SK-MEL-5 (cell line): ENCODE results near the gene DNAH17. TPM values are rescaled to one million over a fixed set of nuclear protein-coding genes. Genes with fewer than 3 reads are reported as not detected.
"Not testable (repeated sequence)": the region's sequence is repeated elsewhere in the genome, so short reads cannot be mapped to it uniquely, and the experiment has no call there.

Experiments used
- DNase-seq: peaks from one replicate; pipeline ENCODE4 v3.0.0-alpha.2; 2016; ENCODE audit warnings: low read depth, low spot score
- in situ Hi-C: cut with HindIII; loops from 2 replicates; pipeline ENCODE4 v1.10.0; 2016; ENCODE audit warnings: low sequenced_read_pairs, high pct_unique_total_duplicates, low pct_unique_long_range_greater_than_20kb
- total RNA-seq: library from RNA; depleted of rRNA; stranded (reverse); fragments of >200 nt; shearing (Covaris generic); gene quantifications from 2 replicates; pipeline ENCODE4 v1.2.3, GENCODE V29; 2014

The DNAH17 gene
- total RNA-seq, 1 experiment from 2014 or later = 0.24 TPM

DNA sequence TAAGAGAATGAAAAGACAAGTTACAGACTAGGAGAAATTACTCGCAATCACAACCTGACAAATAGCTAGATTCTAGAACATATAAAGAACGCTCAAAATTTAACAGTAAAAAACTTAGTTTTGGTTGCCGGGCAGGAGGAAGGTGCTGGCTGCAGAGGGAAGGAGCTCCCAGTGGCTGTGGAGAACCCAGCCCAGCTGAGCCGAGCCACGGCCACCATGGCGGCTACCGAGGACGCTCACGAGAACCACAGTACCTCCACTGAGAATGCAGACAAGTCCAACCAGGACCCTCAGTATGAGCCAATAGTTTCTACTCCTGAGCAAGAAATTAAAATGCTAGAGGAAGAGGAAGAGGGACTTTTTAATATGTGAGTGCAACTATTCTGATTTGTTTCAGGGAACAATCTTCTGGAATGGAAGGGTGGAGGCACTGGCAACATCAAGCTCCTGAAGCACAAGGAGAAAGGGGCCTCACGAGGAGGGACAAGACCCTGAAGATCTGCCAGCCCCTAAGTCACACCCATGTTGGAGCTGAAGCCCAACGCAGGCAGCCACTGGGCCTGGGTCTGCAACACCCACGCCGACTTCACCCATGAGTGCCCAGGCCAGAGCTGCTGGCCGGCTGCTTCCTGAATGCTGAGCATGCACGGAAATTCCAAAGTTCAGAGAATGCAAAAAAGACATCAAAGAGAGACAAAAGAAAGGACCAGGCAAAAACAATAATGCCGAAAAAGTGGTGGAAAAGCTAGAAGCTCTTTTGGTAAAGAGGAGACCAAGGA is 55.0 kb downstream of the DNAH17 start:
- in situ Hi-C loops = no loop called here
- no peak for DNase-seq

DNA sequence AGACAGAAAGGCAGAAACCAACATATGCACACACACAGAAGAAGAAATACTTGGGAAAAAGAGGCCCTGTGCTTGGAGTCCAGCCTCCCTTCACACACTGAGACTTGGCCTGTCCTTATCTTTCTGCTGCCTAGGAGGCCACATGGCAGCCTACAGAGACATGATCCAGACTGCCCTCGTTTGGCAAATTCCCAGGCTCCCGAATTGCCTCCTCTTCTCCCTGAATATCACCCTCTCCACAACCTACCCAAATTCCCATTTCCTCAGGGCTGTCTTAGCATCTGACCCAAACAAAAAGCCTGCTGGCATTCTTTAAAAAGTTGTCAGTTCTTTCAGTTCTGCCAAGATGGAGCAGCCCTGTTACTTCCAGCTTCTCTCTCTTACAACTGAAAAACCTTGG is 59.8 kb downstream of the DNAH17 start:
- no peak for DNase-seq
- in situ Hi-C loops = no loop called here

GRCh38 chr17:78515480-78515879 is 61.7 kb downstream of the DNAH17 start:
- in situ Hi-C loops = no loop called here
- no peak for DNase-seq

DNA sequence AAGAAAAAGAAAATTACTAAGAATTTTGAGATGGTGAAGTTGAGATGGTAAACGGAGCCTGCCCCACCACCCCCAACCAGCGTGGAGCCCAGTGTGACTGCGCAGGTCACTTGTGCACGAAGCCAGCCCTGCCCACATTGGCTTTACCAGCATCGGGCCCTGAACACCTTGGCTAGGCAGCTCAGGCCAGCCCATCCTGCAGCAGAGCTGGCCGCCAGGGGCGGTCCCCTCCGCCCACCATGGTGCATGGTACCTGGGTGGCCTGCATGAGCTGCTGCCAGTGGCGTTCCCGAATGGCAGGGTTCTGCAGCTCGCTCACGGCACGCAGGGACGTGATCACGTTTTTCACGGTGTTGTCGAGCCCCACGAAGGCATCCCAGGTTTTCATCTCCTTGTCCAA is 62.7 kb downstream of the DNAH17 start:
- in situ Hi-C loops = no loop called here

DNA sequence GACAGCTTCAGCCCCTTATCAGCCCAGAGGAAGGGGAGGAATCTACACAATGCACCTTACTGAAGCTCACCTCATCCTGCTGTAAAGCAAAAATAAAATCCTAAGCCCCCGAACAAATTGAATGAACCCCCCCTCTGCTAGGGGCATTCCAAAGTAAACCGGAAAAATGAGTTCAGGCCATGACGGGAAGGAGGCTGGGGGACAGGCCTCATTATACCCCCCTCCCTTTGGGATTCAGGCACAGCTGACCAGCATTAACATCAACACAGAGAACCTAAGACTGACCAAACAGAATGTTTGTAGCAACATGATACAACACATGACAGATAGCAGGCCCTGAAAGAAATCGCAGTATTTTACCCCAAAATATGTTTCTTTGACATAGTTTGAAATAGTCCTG is 64.2 kb downstream of the DNAH17 start:
- in situ Hi-C loops = no loop called here
- no peak for DNase-seq

More for the DNA sequence above, 62.7 kb downstream of the DNAH17 start:
- DNase-seq = no peak

DNA sequence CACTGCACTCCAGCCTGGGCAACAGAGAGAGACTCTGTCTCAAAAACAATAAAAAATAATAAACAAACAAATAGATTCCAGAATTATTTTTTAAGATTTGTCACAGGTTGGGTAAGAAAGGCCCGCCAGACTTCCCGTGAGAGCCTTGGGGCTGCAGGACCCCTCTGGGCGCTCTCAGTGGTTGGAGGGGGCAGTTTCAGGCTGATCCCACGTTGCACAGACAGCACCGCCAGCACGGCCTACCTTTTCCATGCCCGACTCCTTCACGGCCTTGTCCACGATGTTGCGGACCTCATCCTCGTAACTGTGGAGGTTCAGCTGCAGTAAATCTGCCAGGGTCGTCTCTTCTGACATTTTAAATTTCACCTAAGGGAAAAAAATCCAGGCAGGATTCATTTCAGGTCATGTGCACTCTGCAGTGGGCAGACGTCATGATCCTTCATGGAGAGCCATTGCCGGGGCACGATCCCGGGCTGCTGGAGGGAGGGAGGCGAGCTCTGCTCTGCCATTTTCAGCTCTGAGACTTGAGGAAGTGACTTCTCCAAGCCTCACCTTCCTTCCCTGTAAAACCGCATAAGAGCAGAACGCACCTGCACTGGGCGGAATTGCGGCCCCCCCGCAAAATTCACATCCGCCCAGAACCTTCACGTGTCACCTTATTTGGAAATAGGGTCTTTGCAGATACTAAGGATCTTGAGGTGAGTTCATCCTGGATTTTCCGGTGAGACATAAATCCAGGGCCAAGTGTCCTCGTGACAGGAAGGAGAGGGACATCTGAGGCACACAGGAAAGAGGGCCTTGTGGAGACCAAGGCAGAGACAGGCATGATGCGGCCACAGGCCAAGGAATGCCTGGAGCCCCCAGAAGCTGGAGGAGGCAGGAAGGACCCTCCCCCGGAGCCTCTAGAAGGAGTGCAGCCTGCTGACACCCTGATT is 66.8 kb downstream of the DNAH17 start:
- in situ Hi-C loops = no loop called here
- DNase-seq = no peak

DNA sequence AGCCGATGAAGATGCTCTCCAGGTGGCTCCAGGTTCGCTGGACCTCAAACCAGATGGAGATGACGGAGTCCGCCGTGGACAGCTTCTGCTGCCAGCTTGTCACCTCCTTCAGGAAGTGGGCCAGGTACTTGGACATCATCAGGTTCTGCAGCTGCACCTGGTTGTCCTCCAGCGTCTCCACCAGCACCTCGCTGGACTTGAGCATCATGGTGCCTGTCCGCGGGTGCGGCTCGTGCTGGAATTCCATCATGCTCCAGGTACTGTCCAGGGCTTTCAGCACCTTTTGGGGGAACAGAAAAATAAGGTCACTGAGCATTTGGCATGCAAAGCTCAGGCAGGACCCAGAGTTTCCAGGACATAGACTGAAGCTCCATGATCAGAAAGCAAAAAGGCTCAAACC is 69.7 kb downstream of the DNAH17 start:
- in situ Hi-C loops = no loop called here
- no peak for DNase-seq

- in situ Hi-C loops = no loop called here
- DNase-seq = no peak
These were observed 70.5 kb downstream of the DNAH17 start for GRCh38 chr17:78506454-78507309.

DNA sequence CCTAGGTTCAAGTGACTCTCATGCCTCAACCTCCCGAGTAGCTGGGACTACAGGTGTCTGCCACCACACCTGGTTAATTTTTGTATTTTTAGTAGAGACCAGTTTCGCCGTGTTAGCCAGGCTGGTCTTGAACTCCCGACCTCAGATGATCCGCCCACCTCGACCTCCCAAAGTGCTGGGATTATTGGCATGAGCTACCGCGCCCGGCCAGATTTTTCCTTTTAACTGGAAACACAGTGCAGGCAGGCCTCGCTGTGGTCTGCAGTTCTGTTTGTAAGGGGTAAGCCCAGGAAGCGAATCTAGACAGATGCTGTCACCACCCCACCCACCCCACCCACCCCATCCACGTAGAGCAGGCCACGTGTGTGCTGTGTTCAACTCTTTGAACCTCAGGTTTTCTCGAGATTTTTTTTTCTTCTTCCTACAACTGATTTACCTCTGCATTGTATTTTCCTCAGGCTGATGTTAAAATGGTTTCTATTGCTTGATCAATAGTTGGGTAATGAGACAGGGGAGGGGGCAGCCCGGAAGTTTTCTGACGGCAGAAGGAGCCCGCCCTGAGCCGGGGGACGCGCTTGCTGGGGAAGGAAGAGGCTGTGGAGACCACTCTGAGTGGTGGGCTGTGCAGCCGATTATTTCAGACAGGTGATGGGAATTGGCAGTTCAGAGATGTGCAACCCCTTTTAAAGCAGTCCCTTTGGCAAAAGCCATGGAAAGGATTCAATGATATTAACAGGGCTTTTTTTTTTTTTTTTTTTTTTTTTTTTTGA is 72.9 kb downstream of the DNAH17 start:
- in situ Hi-C loops = no loop called here
- DNase-seq = no peak

DNA sequence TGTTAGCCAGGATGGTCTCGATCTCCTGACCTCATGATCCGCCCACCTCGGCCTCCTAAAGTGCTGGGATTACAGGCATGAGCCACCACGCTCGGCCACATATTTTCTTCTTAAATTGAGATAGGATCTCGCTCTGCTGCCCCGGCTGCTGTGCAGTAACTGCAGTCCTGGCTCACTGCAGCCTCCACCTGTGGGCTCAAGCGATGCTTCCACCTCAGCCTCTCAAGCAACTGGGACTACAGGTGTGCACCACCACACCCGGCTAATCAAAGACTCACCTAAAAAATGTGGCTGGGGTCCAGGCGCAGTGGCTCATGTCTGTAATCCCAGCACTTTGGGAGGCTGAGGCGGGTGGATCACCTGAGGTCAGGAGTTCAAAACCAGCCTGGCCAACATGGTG is 73.8 kb downstream of the DNAH17 start:
- DNase-seq, in situ Hi-C loops: not testable (repeated sequence)

- in situ Hi-C loops = no loop called here
- DNase-seq = no peak
These were observed 74.5 kb downstream of the DNAH17 start for GRCh38 chr17:78502611-78503148.

DNA sequence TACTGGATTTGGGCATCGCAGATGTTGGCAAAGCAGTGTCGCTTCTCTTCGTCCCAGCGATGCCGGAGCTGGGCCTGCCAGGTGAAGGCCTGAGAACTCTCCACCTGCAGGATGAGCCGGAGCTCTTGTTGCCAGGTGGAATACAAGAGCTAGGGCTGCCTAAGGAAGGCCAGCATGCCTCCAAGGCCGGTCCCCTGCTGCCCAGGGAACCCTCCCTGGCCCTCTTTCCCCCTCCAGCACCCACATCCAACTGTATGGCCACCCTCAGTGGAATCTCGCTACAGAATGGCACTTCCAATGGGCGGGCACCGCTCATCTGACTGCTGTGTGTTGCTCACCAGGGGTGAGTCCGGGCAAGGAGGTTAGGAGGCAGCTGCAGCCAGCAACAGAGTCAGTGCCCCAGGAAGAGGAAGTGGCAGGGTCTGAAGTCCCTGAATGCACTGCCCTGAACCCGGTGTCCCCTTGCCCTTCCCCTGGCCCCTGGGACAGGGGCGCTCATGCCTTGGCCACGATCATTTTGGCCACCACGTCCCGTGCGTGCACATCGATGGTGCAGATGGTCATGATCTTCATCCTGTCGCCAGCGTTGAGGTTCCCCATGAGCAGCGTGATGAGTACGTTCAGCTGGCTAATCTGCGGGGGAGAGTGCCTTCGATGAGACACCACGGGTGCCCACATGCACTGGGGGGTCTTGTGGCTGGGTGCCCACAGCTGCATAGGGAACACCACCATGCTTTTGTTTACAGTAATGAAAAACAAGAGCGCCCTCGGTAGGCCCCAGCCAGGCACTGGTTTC is 75.8 kb downstream of the DNAH17 start:
- in situ Hi-C loops = no loop called here
- DNase-seq = no peak

GRCh38 chr17:78500806-78501205 is 76.4 kb downstream of the DNAH17 start:
- in situ Hi-C loops = no loop called here
- DNase-seq = no peak

- no peak for DNase-seq
- in situ Hi-C loops = loop anchor here (10.0 to 25.0 kb wide), 3 partner anchors 95 to 337 kb away; partner anchors contain the start of gene USP36
These were observed 77.3 kb downstream of the DNAH17 start for GRCh38 chr17:78499715-78500540.

DNA sequence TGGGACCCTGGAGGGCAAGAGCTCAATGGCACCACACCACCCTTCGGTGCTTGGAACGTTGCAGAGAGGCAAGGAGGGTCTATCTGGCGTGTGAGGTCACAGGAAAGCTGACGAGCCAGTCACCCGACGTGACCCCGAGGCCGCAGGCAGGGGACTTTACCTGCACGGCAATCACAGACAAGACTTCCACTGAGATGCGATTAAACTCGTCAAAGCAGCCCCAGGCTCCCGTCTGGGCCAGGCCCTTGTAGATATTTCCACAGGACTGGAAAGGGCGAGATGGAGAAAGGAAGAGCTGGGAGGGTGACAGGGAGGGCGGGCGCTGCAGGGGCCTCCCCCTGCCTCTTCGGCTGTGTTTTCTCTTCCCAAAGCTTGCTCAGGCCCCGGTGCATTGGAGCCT is 78.3 kb downstream of the DNAH17 start:
- in situ Hi-C loops = loop anchor here (10.0 to 25.0 kb wide), 3 partner anchors 96 to 338 kb away; partner anchors contain the start of gene USP36
- DNase-seq = no peak
